Progenitor cell of endocrine pancreas (in vitro differentiated cells): Measurements from ENCODE around the gene NPAS2. TPM values are rescaled to one million over a fixed set of nuclear protein-coding genes. Genes with fewer than 3 reads are reported as not detected.

Experiments used
- DNase-seq: peaks from one replicate; pipeline ENCODE4 v3.0.0; 2021; ENCODE audit warnings: low spot score; ENCODE audit not compliant: unreplicated experiment
- H3K27ac Mint-ChIP-seq: 2 replicates; pipeline ENCODE4 v1.8.0; 2021; ENCODE audit warnings: mild to moderate bottlenecking, moderate library complexity, mixed read lengths
- H3K27me3 Mint-ChIP-seq: 2 replicates; pipeline ENCODE4 v1.8.0; 2021; ENCODE audit warnings: mixed read lengths
- H3K36me3 Mint-ChIP-seq: 2 replicates; pipeline ENCODE4 v1.8.0; 2022; ENCODE audit warnings: mixed read lengths; ENCODE audit not compliant: insufficient read depth
- H3K4me1 Mint-ChIP-seq: 2 replicates; pipeline ENCODE4 v1.8.0; 2021; ENCODE audit warnings: low read depth, mixed read lengths
- H3K4me3 Mint-ChIP-seq: 2 replicates; pipeline ENCODE4 v1.8.0; 2021; ENCODE audit warnings: low read depth, mild to moderate bottlenecking, moderate library complexity, mixed read lengths
- H3K9me3 Mint-ChIP-seq: 2 replicates; pipeline ENCODE4 v1.8.0; 2021; ENCODE audit warnings: low read depth, mixed read lengths
- CTCF ChIP-seq: fragments of 200-600 bp; sonication (generic); IDR thresholded peaks from one replicate; pipeline ENCODE4 v1.5.0; 2021; ENCODE audit warnings: antibody characterized with exemption, mild to moderate bottlenecking; ENCODE audit not compliant: unreplicated experiment
- total RNA-seq: library from RNA; stranded (reverse); gene quantifications from 2 replicates; pipeline ENCODE4 v1.2.1, GENCODE V29; 2021

The NPAS2 gene
- total RNA-seq, 1 donor from 2014 or later = 0.84 TPM

- TF ChIP-seq CTCF = no peak
- no peaks in the 10 kb centered on the region for H3K36me3 Mint-ChIP-seq
- H3K9me3 Mint-ChIP-seq = no peaks in the 10 kb centered on the region
- no peak overlapping the region for H3K27ac Mint-ChIP-seq
- no peak for DNase-seq
- H3K4me1 Mint-ChIP-seq = peaks cover 2% of the 10 kb centered on the region
- H3K27me3 Mint-ChIP-seq = no peaks in the 10 kb centered on the region
- no peak overlapping the region for H3K4me3 Mint-ChIP-seq
Measured at GRCh38 chr2:100876231-100876860, 56.4 kb downstream of the NPAS2 start.

GRCh38 chr2:100877555-100877954 lies 57.6 kb downstream of the NPAS2 start:
- DNase-seq = no peak
- no peak overlapping the region for H3K27ac Mint-ChIP-seq
- H3K9me3 Mint-ChIP-seq = no peaks in the 10 kb centered on the region
- no peaks in the 10 kb centered on the region for H3K36me3 Mint-ChIP-seq
- H3K4me1 Mint-ChIP-seq = peaks cover 2% of the 10 kb centered on the region
- H3K4me3 Mint-ChIP-seq = no peak overlapping the region
- TF ChIP-seq CTCF = no peak
- no peaks in the 10 kb centered on the region for H3K27me3 Mint-ChIP-seq

- H3K4me1 Mint-ChIP-seq = peaks cover 2% of the 10 kb centered on the region
- TF ChIP-seq CTCF = no peak
- no peak for DNase-seq
- no peaks in the 10 kb centered on the region for H3K9me3 Mint-ChIP-seq
- H3K36me3 Mint-ChIP-seq = no peaks in the 10 kb centered on the region
- no peaks in the 10 kb centered on the region for H3K27me3 Mint-ChIP-seq
- no peak overlapping the region for H3K4me3 Mint-ChIP-seq
- H3K27ac Mint-ChIP-seq = no peak overlapping the region
Measured at GRCh38 chr2:100878000-100878791, 58.3 kb downstream of the NPAS2 start.

GRCh38 chr2:100879296-100879695 lies 59.4 kb downstream of the NPAS2 start:
- H3K27me3 Mint-ChIP-seq = no peaks in the 10 kb centered on the region
- H3K27ac Mint-ChIP-seq = no peak overlapping the region
- no peak for TF ChIP-seq CTCF
- H3K9me3 Mint-ChIP-seq = no peaks in the 10 kb centered on the region
- no peaks in the 10 kb centered on the region for H3K36me3 Mint-ChIP-seq
- DNase-seq = no peak
- no peak overlapping the region for H3K4me3 Mint-ChIP-seq
- peaks cover 2% of the 10 kb centered on the region for H3K4me1 Mint-ChIP-seq

- Mint-ChIP-seq H3K9me3 (no peaks in the 10 kb centered on the region), H3K4me3 (no peak overlapping the region), H3K36me3 (no peaks in the 10 kb centered on the region), H3K4me1 (peaks cover 5% of the 10 kb centered on the region), H3K27me3 (no peaks in the 10 kb centered on the region), H3K27ac (no peak overlapping the region)
- DNase-seq = no peak
- no peak for TF ChIP-seq CTCF
Measured at GRCh38 chr2:100880036-100880435, 60.1 kb downstream of the NPAS2 start.
